Keratinocyte (primary cell): ENCODE results near the gene NTN1.

ENCODE experiments used
- CTCF ChIP-seq, 3 experiments: IDR thresholded peaks in 1 of 3; conservative IDR thresholded peaks in 1 of 3; optimal IDR thresholded peaks in 1 of 3; 2 replicates in 2 of 3; 3 replicates in 1 of 3; pipeline versions ENCODE3 to v1.5.1; 2011; ENCODE audit warnings: low read length in 3 of 3, mild to moderate bottlenecking in 3 of 3, moderate library complexity in 2 of 3, control low read depth in 1 of 3, inconsistent platforms in 1 of 3; ENCODE audit not compliant: insufficient read depth in 2 of 3; ENCODE audit errors: extremely low read depth in 1 of 3
- EZH2 ChIP-seq: IDR thresholded peaks from one replicate; pipeline ENCODE4 v1.6.1; 2012; ENCODE audit warnings: inconsistent platforms, mild to moderate bottlenecking, low read length, moderate library complexity

GRCh38 chr17:9028202-9028987 lies 7.1 kb downstream of the NTN1 start:
- TF ChIP-seq EZH2 (no peak), CTCF (optimal IDR thresholded peaks at IDR 0.05 in 1 of 3, IDR thresholded peaks at IDR 0.05 in 1 of 3, conservative IDR thresholded peaks at IDR 0.05 in 1 of 3; ENCODE audit: extremely low read depth in 1 of 3, insufficient read depth in 2 of 3, low read length in 3 of 3) (no peak)
